GM12891 (cell line): Measurements from ENCODE around the gene APLP2.

Source experiments
- POLR2A ChIP-seq: IDR thresholded peaks from 2 replicates; pipeline ENCODE4 v1.6.1; 2011; ENCODE audit warnings: low read depth, low read length, control low read depth
- POLR2AphosphoS5 ChIP-seq: IDR thresholded peaks from 2 replicates; pipeline ENCODE4 v1.6.1; 2011; ENCODE audit warnings: low read depth, low read length, control low read depth

DNA sequence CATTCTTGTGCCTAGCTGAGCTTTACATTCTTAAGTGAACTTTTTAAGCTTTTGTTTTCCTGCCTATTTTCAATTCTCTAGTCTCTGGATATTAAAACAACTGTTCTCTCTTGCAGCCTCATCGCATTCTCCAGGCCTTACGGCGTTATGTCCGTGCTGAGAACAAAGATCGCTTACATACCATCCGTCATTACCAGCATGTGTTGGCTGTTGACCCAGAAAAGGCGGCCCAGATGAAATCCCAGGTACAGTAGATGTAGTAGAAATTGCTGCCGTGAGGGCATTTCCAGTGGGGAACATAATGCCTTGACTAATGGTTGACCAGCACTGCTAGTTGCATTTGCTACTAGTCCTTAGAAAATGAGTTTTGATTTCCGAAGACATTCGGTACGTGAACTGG lies 60.2 kb downstream of the APLP2 start:
- TF ChIP-seq POLR2A (no peak), POLR2AphosphoS5 (no peak)
